DOHH2 (cell line): ENCODE data around the gene HSCB.

Source experiments
- EZH2phosphoT487 ChIP-seq: fragments of 200-600 bp; sonication (generic); IDR thresholded peaks from 2 replicates; pipeline ENCODE4 v1.6.1; 2017; ENCODE audit warnings: borderline replicate concordance, mild to moderate bottlenecking, antibody characterized with exemption, low read length, moderate library complexity, mixed read lengths
- TF ChIP-seq, protein P1 (sequence below): fragments of 200-600 bp; sonication (generic); IDR thresholded peaks from one replicate; pipeline ENCODE4 v1.5.1; 2014; ENCODE audit warnings: antibody characterized with exemption, mild to moderate bottlenecking, low read depth, low read length; ENCODE audit not compliant: poor library complexity, severe bottlenecking

DNA sequence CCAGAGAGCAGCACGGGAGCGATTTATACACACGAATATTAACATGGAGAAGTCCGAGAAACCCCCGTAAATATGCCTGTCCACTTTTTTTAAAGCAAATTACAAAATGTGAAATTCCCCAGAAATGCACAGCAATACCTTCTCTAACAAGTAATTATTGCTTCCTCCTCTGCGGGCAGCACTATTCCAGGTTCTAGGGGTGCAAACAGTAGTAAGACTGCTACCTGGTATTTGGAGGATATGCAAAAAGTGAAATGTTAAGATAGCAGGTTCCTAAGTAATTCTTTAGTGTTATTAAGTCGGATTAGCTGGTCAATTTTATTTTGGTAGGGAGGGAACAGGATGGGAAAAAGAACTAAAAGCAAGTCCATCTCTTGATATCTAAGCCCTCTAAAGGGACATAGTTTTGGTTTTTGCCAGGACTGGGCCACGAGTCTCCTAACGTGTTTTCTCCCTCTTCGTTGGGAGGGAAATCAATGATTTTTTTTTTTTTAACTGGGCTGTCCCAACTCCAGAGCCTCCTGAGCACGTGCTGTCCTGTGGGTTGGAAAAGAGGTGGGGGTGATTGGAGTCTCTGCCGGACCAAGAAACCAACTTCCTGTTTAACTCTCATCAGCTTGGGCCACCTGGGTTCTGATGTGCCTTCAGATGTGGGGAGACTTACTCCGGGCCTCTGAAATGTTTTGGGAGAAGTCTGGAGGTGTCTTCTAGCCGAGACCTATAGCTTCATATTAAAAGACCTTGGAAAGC, 60.2 kb downstream of the HSCB start:
- TF ChIP-seq, protein P1, sequence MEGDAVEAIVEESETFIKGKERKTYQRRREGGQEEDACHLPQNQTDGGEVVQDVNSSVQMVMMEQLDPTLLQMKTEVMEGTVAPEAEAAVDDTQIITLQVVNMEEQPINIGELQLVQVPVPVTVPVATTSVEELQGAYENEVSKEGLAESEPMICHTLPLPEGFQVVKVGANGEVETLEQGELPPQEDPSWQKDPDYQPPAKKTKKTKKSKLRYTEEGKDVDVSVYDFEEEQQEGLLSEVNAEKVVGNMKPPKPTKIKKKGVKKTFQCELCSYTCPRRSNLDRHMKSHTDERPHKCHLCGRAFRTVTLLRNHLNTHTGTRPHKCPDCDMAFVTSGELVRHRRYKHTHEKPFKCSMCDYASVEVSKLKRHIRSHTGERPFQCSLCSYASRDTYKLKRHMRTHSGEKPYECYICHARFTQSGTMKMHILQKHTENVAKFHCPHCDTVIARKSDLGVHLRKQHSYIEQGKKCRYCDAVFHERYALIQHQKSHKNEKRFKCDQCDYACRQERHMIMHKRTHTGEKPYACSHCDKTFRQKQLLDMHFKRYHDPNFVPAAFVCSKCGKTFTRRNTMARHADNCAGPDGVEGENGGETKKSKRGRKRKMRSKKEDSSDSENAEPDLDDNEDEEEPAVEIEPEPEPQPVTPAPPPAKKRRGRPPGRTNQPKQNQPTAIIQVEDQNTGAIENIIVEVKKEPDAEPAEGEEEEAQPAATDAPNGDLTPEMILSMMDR = no peak
- TF ChIP-seq EZH2phosphoT487 = no peak
